ENCODE measurements around the gene FAM219B.

GRCh38 chr15:74870436-74871215, 36.0 kb downstream of the FAM219B start:
- TF ChIP-seq CTCF (conservative IDR thresholded peaks at IDR 0.05; ENCODE audit: low read depth in 2 of 2) (no peak), EZH2 (IDR thresholded peaks at IDR 0.05; ENCODE audit: low read depth, unreplicated experiment) (no peak), POLR2AphosphoS5 (IDR thresholded peaks at IDR 0.05; ENCODE audit: low read depth) (no peak), EZH2phosphoT487 (IDR thresholded peaks at IDR 0.05; ENCODE audit: unreplicated experiment) (no peak), REST (IDR thresholded peaks at IDR 0.05; ENCODE audit: unreplicated experiment) (no peak), CREB1 (CRISPR knock-in tag; IDR thresholded peaks at IDR 0.05; ENCODE audit: low read depth) (no peak), ETS1 (IDR thresholded peaks at IDR 0.05) (no peak), ZNF114 (CRISPR knock-in tag; IDR thresholded peaks at IDR 0.05) (no peak), JUNB (IDR thresholded peaks at IDR 0.05; ENCODE audit: unreplicated experiment) (no peak), STAT1 (IDR thresholded peaks at IDR 0.05; ENCODE audit: unreplicated experiment) (no peak), NANOG (IDR thresholded peaks at IDR 0.05; ENCODE audit: borderline replicate concordance) (no peak), ZNF331 (CRISPR knock-in tag; IDR thresholded peaks at IDR 0.05; ENCODE audit: low read depth) (no peak)
